ENCODE data around the gene SLX4IP. TPM values are rescaled to one million over a fixed set of nuclear protein-coding genes. Genes with fewer than 3 reads are reported as not detected.

Gene SLX4IP
- total and polyA plus RNA-seq, 2 of the 13 experiments (the other 11 are each of a cell fraction or from before 2014, with no cell fraction given) = 3.6 to 7.3 TPM

DNA sequence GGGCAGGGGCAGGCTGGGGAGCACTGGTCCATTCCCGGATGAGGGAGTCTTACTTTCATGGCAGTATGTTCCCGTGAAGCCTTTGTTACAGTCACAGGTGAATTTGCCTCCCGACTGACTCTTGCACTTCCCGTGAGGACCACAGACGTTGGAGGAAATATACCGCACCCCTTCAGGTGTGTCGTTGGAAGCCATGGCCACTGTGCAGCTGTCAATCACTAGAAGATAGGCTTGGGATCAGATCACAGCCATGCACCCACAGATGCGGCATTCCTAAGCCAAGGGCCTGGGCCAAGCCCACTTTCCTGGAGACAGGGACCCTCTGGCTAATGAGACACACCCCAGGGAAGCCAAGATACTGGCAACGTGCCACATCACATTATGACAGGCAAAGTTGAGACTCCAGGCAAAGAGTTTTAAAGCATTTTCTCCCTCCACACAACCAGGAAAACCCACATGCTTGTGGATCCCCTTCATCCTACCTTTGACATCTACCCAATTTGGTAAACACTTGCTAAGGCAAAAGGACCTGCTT is 211.8 kb downstream of the SLX4IP start (continued):
- TF ChIP-seq POLR2A (IDR thresholded peaks at IDR 0.05; ENCODE audit: insufficient read depth in 1 of 2, low read depth in 2 of 2, low read length in 2 of 2) (0 out of 4 replicates have a peak, but pooled peaks of 1 of the 2 experiments have one; percentile 3), ZSCAN21 (CRISPR knock-in tag; IDR thresholded peaks at IDR 0.05; ENCODE audit: borderline replicate concordance) (no peak), MAFK (conservative IDR thresholded peaks at IDR 0.05 in 1 of 2, IDR thresholded peaks at IDR 0.05 in 1 of 2; ENCODE audit: low read length in 2 of 2) (no peak), AHR (CRISPR knock-in tag; IDR thresholded peaks at IDR 0.05) (no peak), HNRNPUL1 (IDR thresholded peaks at IDR 0.05; ENCODE audit: low read depth, low read length) (no peak), RBM22 (optimal IDR thresholded peaks at IDR 0.05; ENCODE audit: low read length) (peak; percentile 79)

GRCh38 chr20:10647471-10647870 is 212.4 kb downstream of the SLX4IP start:
- peak; percentile 72 for ATAC-seq
- ChIA-PET CTCF (ENCODE audit: low intra/inter-chr PET ratio, low total read pairs) (interaction anchor here (2.0 kb wide), 1 partner anchor 94 kb away, joined by 17 read pairs; no protein-coding TSS in a partner anchor), POLR2A (no interaction called here)
- Histone ChIP-seq H3K27me3 (ENCODE audit: control insufficient read depth in 1 of 2, insufficient read depth in 2 of 2, low read length in 2 of 2) (no peaks in the 10 kb centered on the region), H3K9me3 (ENCODE audit: low read length) (no peaks in the 10 kb centered on the region), H3K4me2 (ENCODE audit: low read depth, low read length) (no peak overlapping the region), H3K9ac (ENCODE audit: insufficient read depth, low read depth, low read length) (no peak overlapping the region), H3K79me2 (ENCODE audit: insufficient read depth, low read length) (no peaks in the 10 kb centered on the region), H3K27ac (ENCODE audit: extremely low read length, insufficient read depth, low read length) (no peak overlapping the region), H3K4me1 (ENCODE audit: insufficient read depth, low read length) (peaks cover 7% of the 10 kb centered on the region), H4K20me1 (ENCODE audit: insufficient read depth, low read length) (no peaks in the 10 kb centered on the region), H2AFZ (ENCODE audit: low read length) (no peak overlapping the region), H3K36me3 (replicated peaks in 1 of 2; ENCODE audit: control insufficient read depth in 1 of 2, insufficient read depth in 2 of 2, low read length in 2 of 2) (peaks cover 87 to 100% of the 10 kb centered on the region in 2 experiments), H3K4me3 (replicated peaks in 1 of 3; ENCODE audit: insufficient read depth in 1 of 3, low read depth in 2 of 3, low read length in 3 of 3) (no peak overlapping the region)
- no peak for FAIRE-seq
- DNase-seq (ENCODE audit: low spot score) = peak; percentile 56
- in situ Hi-C loops (cut with HindIII; ENCODE audit: extremely low pct_ligation_motif_present, low pct_unique_long_range_greater_than_20kb) (loop anchor here (10.0 kb wide), 1 partner anchor 213 kb away; the partner anchor contains the start of genes MKKS and SLX4IP), intact Hi-C loops (cut with micrococcal nuclease; ENCODE audit: unreplicated experiment) (no loop called here)
- 92% methylated on average over 9 of the region's 9 CpGs for WGBS (ENCODE audit: low lambda C conversion rate)
- BruUV-seq (replicated peaks) = no TSS peak
- TF ChIP-seq MTA3 (CRISPR knock-in tag; IDR thresholded peaks at IDR 0.05) = no peak
- TF ChIP-seq RBFOX2 (IDR thresholded peaks at IDR 0.05; ENCODE audit: low read depth, low read length) = no peak
- TF ChIP-seq SALL1 (CRISPR knock-in tag; IDR thresholded peaks at IDR 0.05) = peak; percentile 16; the same call in 1 of the 2 replicates
- no peak for TF ChIP-seq RARA (CRISPR knock-in tag; IDR thresholded peaks at IDR 0.05)
- TF ChIP-seq ZNF607 (CRISPR knock-in tag; IDR thresholded peaks at IDR 0.05; ENCODE audit: borderline replicate concordance) = no peak
- no peak for TF ChIP-seq GZF1 (CRISPR knock-in tag; IDR thresholded peaks at IDR 0.05)
- no peak for TF ChIP-seq ZNF878 (CRISPR knock-in tag; IDR thresholded peaks at IDR 0.05)
- TF ChIP-seq ZNF530 (CRISPR knock-in tag; IDR thresholded peaks at IDR 0.05; ENCODE audit: low read depth) = no peak
- TF ChIP-seq, protein P1, sequence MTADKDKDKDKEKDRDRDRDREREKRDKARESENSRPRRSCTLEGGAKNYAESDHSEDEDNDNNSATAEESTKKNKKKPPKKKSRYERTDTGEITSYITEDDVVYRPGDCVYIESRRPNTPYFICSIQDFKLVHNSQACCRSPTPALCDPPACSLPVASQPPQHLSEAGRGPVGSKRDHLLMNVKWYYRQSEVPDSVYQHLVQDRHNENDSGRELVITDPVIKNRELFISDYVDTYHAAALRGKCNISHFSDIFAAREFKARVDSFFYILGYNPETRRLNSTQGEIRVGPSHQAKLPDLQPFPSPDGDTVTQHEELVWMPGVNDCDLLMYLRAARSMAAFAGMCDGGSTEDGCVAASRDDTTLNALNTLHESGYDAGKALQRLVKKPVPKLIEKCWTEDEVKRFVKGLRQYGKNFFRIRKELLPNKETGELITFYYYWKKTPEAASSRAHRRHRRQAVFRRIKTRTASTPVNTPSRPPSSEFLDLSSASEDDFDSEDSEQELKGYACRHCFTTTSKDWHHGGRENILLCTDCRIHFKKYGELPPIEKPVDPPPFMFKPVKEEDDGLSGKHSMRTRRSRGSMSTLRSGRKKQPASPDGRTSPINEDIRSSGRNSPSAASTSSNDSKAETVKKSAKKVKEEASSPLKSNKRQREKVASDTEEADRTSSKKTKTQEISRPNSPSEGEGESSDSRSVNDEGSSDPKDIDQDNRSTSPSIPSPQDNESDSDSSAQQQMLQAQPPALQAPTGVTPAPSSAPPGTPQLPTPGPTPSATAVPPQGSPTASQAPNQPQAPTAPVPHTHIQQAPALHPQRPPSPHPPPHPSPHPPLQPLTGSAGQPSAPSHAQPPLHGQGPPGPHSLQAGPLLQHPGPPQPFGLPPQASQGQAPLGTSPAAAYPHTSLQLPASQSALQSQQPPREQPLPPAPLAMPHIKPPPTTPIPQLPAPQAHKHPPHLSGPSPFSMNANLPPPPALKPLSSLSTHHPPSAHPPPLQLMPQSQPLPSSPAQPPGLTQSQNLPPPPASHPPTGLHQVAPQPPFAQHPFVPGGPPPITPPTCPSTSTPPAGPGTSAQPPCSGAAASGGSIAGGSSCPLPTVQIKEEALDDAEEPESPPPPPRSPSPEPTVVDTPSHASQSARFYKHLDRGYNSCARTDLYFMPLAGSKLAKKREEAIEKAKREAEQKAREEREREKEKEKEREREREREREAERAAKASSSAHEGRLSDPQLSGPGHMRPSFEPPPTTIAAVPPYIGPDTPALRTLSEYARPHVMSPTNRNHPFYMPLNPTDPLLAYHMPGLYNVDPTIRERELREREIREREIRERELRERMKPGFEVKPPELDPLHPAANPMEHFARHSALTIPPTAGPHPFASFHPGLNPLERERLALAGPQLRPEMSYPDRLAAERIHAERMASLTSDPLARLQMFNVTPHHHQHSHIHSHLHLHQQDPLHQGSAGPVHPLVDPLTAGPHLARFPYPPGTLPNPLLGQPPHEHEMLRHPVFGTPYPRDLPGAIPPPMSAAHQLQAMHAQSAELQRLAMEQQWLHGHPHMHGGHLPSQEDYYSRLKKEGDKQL (CRISPR knock-in tag; IDR thresholded peaks at IDR 0.05; ENCODE audit: low read depth) = no peak
- TF ChIP-seq ZFP41 (CRISPR knock-in tag; IDR thresholded peaks at IDR 0.05; ENCODE audit: borderline replicate concordance) = no peak
- TF ChIP-seq NR1H2 (CRISPR knock-in tag; IDR thresholded peaks at IDR 0.05; ENCODE audit: borderline replicate concordance, low read depth) = no peak
- TF ChIP-seq SAP130 (CRISPR knock-in tag; IDR thresholded peaks at IDR 0.05; ENCODE audit: low read depth) = 0 out of 2 replicates have a peak, but pooled peaks have one; percentile 32
